ENCODE measurements around the gene PCAT7.
A peak's percentile ranks its signal among the peaks of the same experiment; 100 is the strongest.
"Not testable (repeated sequence)": the region's sequence is repeated elsewhere in the genome, so short reads cannot be mapped to it uniquely, and the experiment has no call there.

The PCAT7 gene

GRCh38 chr9:94564279-94564678 lies 9.4 kb downstream of the PCAT7 start:
- DNase-seq: not testable (repeated sequence)

GRCh38 chr9:94566550-94566949 lies 11.7 kb downstream of the PCAT7 start:
- DNase-seq: no peak

GRCh38 chr9:94567271-94567670 lies 12.4 kb downstream of the PCAT7 start:
- no peak for DNase-seq

GRCh38 chr9:94568250-94568889 lies 13.5 kb downstream of the PCAT7 start:
- DNase-seq: no peak

- no peak for DNase-seq
These were observed 14.3 kb downstream of the PCAT7 start for GRCh38 chr9:94568972-94569712.

- DNase-seq: no peak
These were observed 21.2 kb downstream of the PCAT7 start for GRCh38 chr9:94576131-94576530.

- no peak for DNase-seq
These were observed 22.2 kb downstream of the PCAT7 start for GRCh38 chr9:94577036-94577435.

- DNase-seq: no peak
These were observed 22.7 kb downstream of the PCAT7 start for GRCh38 chr9:94577571-94577970.

- DNase-seq: no peak
These were observed 26.8 kb downstream of the PCAT7 start for GRCh38 chr9:94581728-94582127.

- DNase-seq: no peak
These were observed 29.7 kb downstream of the PCAT7 start for GRCh38 chr9:94584555-94584954.

- DNase-seq: no peak
These were observed 31.4 kb downstream of the PCAT7 start for GRCh38 chr9:94586316-94586715.

GRCh38 chr9:94586814-94587213 lies 31.9 kb downstream of the PCAT7 start:
- peak; percentile 23 for DNase-seq

GRCh38 chr9:94588681-94589080 lies 33.8 kb downstream of the PCAT7 start:
- DNase-seq: no peak

- DNase-seq: not testable (repeated sequence)
These were observed 36.2 kb downstream of the PCAT7 start for GRCh38 chr9:94591046-94591545.

GRCh38 chr9:94591876-94592275 lies 37.0 kb downstream of the PCAT7 start:
- no peak for DNase-seq

GRCh38 chr9:94592683-94593082 lies 37.8 kb downstream of the PCAT7 start:
- not testable (repeated sequence) for DNase-seq

GRCh38 chr9:94593459-94594345 lies 38.8 kb downstream of the PCAT7 start, which contains the start of gene FBP2:
FBP2 (minus strand) TSS chr9:94593824; CDS start chr9:94593726, 98 bp downstream.
- no peak for DNase-seq

- no peak for DNase-seq
These were observed 44.2 kb downstream of the PCAT7 start for GRCh38 chr9:94599102-94599501.

GRCh38 chr9:94600258-94600657 lies 45.4 kb downstream of the PCAT7 start:
- no peak for DNase-seq

GRCh38 chr9:94600715-94601114 lies 45.8 kb downstream of the PCAT7 start:
- no peak for DNase-seq

GRCh38 chr9:94602666-94603065 lies 47.8 kb downstream of the PCAT7 start:
- no peak for DNase-seq

GRCh38 chr9:94603259-94604160 lies 48.6 kb downstream of the PCAT7 start:
- DNase-seq: peak; percentile 82

Data from femur (tissue), 1 donor.